GM21447 (cell line): ENCODE results near the gene FRMD4A.

ENCODE experiments used
- ATAC-seq: cut with Tn5 transposase; IDR thresholded peaks from one replicate; pipeline ENCODE4 v1.9.1; 2021; ENCODE audit not compliant: unreplicated experiment

FRMD4A gene

GRCh38 chr10:13862546-13863233 lies 468.0 kb downstream of the FRMD4A start:
- no peak for ATAC-seq

GRCh38 chr10:13860886-13861285 lies 469.8 kb downstream of the FRMD4A start:
- ATAC-seq, result no peak

- ATAC-seq, result no peak
These were observed 470.6 kb downstream of the FRMD4A start for GRCh38 chr10:13859979-13860654.

DNA sequence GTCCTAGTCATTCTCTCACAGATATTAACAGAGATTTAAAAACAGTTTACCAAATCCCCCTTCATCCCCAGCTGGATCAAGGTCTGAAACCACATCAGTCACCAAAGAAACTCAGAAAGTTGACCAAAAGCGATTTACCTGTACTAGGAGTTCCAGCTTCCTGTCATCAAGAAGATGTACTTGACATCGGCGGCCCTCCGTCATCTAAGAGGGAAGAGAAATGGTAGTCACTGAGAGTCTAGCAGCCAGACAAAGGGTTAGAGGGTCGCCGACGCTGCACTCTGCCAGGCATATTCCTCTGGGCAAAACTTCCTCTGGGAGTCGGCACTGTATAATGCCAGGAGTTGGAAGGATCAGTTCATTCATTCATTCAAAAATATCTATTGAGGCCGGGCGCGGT lies 472.0 kb downstream of the FRMD4A start:
- no peak for ATAC-seq

GRCh38 chr10:13857451-13857850 lies 473.3 kb downstream of the FRMD4A start:
- no peak for ATAC-seq

GRCh38 chr10:13853854-13854253 lies 476.9 kb downstream of the FRMD4A start:
- ATAC-seq, result no peak

- no peak for ATAC-seq
These were observed 477.9 kb downstream of the FRMD4A start for GRCh38 chr10:13852872-13853271.

DNA sequence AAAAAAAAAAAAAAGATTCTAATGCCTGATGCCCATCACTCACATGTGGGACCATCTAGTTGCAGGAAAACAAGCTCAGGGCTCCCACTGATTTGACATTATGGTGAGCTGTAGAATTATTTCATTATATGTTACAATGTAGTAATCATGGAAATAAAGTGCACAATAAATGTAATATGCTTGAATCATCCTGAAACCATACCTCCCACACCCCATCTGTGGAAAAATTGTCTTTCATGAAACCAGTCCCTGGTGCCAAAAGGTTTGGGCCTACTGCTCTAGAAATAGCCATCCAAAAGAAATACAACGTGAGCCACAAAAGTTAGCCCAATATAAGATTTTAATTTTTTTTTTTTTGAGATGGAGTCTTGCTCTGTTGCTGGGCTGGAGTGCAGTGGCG lies 478.8 kb downstream of the FRMD4A start:
- ATAC-seq, result no peak

DNA sequence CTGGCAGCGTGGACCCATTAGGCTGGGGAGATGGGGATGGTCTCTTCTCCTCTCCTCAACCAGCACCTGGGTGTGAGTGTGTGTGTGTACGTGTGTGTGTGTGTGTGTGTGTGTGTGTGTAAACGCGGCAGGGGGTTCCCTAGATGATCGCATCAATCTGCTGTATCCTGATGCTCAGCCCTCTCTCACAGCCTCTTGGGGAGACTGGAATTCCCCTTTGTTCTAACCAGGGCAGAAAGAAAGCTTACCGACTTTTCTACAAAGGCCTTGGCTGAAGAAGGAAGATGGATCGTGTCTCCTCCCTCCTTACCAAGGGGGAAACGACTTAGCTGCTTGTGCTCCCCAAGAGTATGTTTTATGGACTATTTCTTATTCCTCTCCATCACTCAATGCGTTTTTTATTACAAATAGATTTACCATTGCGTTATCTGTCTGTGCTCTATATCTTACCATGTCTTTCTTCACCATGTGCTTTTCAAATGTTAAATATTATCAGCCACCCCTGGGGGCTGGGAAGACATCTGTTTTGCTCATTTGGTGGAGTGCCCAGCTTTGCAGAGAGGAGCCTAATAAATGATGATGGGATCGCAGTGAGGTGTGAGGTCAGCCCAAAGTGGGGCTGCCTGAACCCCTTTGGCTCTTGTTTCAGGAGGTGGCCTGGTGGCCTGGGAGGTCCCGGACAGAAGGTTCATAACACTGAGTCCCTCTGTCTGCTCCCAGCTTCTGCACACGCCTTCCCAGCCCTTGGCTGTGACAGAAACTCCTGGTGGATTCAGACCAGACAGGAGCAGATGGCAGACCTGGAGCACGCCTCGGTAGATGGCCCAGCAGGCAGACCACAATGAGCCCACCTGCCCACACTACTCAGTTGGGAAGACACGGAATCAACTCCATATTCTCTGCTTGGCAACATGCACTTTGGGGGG lies 481.9 kb downstream of the FRMD4A start:
- no peak for ATAC-seq

DNA sequence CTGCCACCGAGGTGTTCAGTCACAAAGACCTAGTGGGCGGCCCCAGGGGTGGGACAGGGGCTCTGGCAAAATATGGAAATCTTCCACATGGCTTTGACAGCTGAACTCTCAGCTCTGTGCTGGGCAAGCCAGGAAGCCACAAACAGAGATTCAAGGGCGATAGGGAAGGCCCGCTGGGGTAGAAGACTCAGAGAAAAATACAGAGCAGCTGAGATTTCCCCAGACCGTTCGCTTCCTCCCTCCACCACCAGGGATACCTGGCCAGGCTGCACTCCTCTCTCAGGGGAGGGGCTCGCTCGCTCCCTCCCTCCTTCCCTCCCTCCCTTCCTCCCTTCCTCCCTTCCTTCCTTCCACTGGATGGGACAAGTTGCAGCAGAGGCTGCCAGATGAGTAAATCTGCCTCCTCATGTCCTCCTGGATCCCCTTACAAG lies 483.5 kb downstream of the FRMD4A start:
- ATAC-seq, result no peak

DNA sequence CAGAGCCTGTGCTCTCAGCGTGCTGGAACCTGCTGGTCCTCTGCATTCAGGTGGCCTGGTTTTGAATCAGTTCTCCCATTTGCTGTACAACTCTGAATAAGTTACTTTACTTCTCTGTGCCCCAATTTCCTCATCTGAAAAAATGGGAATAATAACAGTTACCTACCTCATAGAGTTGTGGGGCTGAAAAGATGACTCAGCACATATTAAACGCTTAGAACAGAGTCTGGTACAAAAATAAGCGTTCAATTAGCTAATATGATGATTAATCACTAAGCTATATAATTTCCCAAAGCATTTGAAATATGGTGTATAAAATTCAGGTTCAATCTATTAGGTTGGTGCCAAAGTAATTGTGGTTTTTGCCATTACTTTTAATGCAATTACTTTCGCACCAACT lies 484.8 kb downstream of the FRMD4A start:
- ATAC-seq, result no peak

DNA sequence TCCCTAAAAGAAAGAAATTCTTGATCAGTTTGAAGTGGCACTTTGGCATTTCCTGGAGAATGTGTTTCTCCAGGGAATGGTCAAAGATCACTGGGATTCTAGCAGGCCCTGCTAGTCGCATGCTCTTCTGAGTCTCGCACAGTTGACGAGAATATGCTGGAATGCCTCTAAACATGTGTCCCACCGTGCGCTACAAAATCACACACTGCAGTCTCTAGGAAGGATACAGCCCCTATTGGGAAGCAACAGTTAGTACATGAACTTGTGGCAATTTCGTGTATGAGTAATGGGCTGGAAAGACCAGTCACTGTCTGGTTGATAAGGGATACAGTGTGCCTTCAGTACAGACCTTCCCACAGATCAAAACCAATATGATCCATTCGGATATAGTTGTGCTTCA lies 486.1 kb downstream of the FRMD4A start:
- no peak for ATAC-seq

DNA sequence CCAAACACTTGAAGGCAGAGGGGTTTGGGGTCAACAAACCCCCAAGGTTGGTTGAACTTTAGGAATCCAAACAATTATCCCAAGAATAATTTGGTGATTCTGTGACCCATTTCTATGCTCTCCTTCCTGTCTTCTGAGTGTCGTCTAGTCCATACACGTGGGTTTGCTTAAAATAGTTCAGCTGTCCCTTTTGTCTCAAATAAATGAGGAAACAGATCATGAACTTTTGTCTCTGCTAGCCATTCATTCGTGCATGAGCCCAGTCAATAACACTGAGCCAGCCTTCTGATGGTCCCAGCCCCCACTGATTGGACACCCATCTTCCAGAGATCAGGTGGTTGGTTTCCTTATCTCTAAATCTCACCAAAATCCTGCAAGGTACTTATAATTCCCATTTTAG lies 488.6 kb downstream of the FRMD4A start:
- ATAC-seq, result no peak

- no peak for ATAC-seq
These were observed 490.7 kb downstream of the FRMD4A start for GRCh38 chr10:13840036-13840435.

DNA sequence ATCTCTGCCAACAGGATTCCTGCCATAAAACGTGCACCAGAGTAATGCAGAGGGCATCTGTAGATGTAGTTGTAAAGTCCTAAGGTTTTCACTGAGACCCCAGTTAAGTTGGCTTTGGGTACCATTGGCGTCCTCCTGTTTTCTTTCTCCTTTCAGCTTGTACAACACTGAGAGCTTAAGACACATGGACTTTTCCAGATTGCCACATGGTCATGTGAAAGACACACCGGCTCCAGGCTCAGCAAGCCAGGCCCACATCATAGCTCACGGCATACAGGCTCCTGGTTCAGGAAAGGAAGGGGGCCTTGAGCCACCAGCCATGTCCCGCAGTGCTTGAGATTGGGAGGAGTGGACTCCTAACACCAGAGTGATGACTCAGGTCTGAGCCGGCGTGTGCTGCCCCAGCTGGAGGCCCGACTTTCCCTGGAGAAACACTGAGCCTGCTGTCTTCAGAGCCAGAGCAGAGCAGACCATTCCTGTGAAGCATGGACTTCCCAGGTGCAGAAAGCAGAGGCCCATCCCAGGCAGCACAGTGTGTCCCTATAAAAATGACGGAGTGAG lies 491.2 kb downstream of the FRMD4A start:
- no peak for ATAC-seq

DNA sequence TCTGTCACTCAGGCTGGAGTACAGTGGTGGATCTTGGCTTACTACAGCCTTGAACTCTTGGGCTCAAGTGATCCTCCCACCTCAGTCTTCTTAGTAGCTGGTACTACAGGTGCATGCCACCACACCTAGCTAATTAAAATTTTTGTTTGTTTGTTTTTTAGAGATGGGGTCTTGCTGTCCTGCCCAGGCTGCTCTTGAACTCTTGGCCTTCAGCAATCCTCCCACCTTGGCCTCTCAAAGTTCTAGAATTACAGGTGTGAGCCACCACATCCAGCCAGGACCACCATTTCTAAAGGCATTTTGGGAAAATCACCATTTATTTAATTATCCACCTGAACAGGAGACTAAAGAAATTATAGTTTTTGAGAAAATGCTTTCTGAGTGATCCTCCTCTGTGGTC lies 491.7 kb downstream of the FRMD4A start:
- ATAC-seq, result no peak

- no peak for ATAC-seq
These were observed 492.8 kb downstream of the FRMD4A start for GRCh38 chr10:13837966-13838365.

- ATAC-seq, result no peak
These were observed 496.0 kb downstream of the FRMD4A start for GRCh38 chr10:13834581-13835286.

- ATAC-seq, result peak; percentile 85
These were observed 499.0 kb downstream of the FRMD4A start for GRCh38 chr10:13831711-13832141.

- no peak for ATAC-seq
These were observed 500.3 kb downstream of the FRMD4A start for GRCh38 chr10:13830385-13830784.

GRCh38 chr10:13829790-13830189 lies 500.9 kb downstream of the FRMD4A start:
- ATAC-seq, result no peak
